ENCODE measurements around the gene COL27A1. TPM values are rescaled to one million over a fixed set of nuclear protein-coding genes. Genes with fewer than 3 reads are reported as not detected.

COL27A1 gene
- total RNA-seq, 3 donors from 2014 or later: 3.5 to 22.0 (median 6.7) TPM

GRCh38 chr9:114310471-114311450 is 155.4 kb downstream of the COL27A1 start:
- intact Hi-C loops (cut with DNase I; ENCODE audit: low total_unique reads): no loop called here
- no peaks in the 10 kb centered on the region for H3K27me3 ChIP-seq
- no peak for TF ChIP-seq CTCF (IDR thresholded peaks at IDR 0.05)
- no peak for TF ChIP-seq POLR2A (IDR thresholded peaks at IDR 0.05)
- no peak for TF ChIP-seq POLR2AphosphoS5 (IDR thresholded peaks at IDR 0.05)
- peak in 1 of 2 donors; percentile 24 for DNase-seq (ENCODE audit: low spot score in 2 of 2)
- no peaks in the 10 kb centered on the region for H3K4me1 ChIP-seq
- peaks cover 0 to 7% of the 10 kb centered on the region in 2 donors for H3K9me3 ChIP-seq
- H3K36me3 ChIP-seq: no peaks in the 10 kb centered on the region
- H3K27ac ChIP-seq: no peak overlapping the region
- H3K4me3 ChIP-seq: no peak overlapping the region

- H3K4me3 ChIP-seq: no peak overlapping the region
- H3K27ac ChIP-seq: no peak overlapping the region
- intact Hi-C loops (cut with DNase I; ENCODE audit: low total_unique reads): no loop called here
- H3K9me3 ChIP-seq: peaks cover 0 to 7% of the 10 kb centered on the region in 2 donors
- no peaks in the 10 kb centered on the region for H3K36me3 ChIP-seq
- DNase-seq (ENCODE audit: low spot score in 2 of 2): no peak
- H3K27me3 ChIP-seq: no peaks in the 10 kb centered on the region
- TF ChIP-seq POLR2AphosphoS5 (IDR thresholded peaks at IDR 0.05) (no peak), CTCF (IDR thresholded peaks at IDR 0.05) (no peak), POLR2A (IDR thresholded peaks at IDR 0.05) (no peak)
- no peaks in the 10 kb centered on the region for H3K4me1 ChIP-seq
These were observed 156.5 kb downstream of the COL27A1 start for GRCh38 chr9:114311571-114312512.

- TF ChIP-seq POLR2A (IDR thresholded peaks at IDR 0.05): no peak
- no peak for TF ChIP-seq POLR2AphosphoS5 (IDR thresholded peaks at IDR 0.05)
- TF ChIP-seq CTCF (IDR thresholded peaks at IDR 0.05): no peak
- intact Hi-C loops (cut with DNase I; ENCODE audit: low total_unique reads): no loop called here
These were observed 157.2 kb downstream of the COL27A1 start for GRCh38 chr9:114312513-114312875.

GRCh38 chr9:114313186-114313585 is 157.8 kb downstream of the COL27A1 start:
- H3K4me3 ChIP-seq: no peak overlapping the region

More at GRCh38 chr9:114312513-114312875, 157.2 kb downstream of the COL27A1 start:
- H3K4me3 ChIP-seq: no peak overlapping the region
- H3K27me3 ChIP-seq: no peaks in the 10 kb centered on the region
- no peak overlapping the region for H3K27ac ChIP-seq
- peaks cover 0 to 7% of the 10 kb centered on the region in 2 donors for H3K9me3 ChIP-seq
- H3K4me1 ChIP-seq: no peaks in the 10 kb centered on the region
- no peaks in the 10 kb centered on the region for H3K36me3 ChIP-seq
- DNase-seq (ENCODE audit: low spot score in 2 of 2): no peak

More at GRCh38 chr9:114313186-114313585, 157.8 kb downstream of the COL27A1 start:
- Histone ChIP-seq H3K27me3 (no peaks in the 10 kb centered on the region), H3K36me3 (no peaks in the 10 kb centered on the region), H3K27ac (no peak overlapping the region), H3K9me3 (peaks cover 0 to 7% of the 10 kb centered on the region in 2 donors), H3K4me1 (no peaks in the 10 kb centered on the region)
- DNase-seq (ENCODE audit: low spot score in 2 of 2): no peak
- TF ChIP-seq POLR2AphosphoS5 (IDR thresholded peaks at IDR 0.05) (no peak), CTCF (IDR thresholded peaks at IDR 0.05) (no peak), POLR2A (IDR thresholded peaks at IDR 0.05) (no peak)
- intact Hi-C loops (cut with DNase I; ENCODE audit: low total_unique reads): no loop called here
